ENCODE results near the gene RNF213.

DNA sequence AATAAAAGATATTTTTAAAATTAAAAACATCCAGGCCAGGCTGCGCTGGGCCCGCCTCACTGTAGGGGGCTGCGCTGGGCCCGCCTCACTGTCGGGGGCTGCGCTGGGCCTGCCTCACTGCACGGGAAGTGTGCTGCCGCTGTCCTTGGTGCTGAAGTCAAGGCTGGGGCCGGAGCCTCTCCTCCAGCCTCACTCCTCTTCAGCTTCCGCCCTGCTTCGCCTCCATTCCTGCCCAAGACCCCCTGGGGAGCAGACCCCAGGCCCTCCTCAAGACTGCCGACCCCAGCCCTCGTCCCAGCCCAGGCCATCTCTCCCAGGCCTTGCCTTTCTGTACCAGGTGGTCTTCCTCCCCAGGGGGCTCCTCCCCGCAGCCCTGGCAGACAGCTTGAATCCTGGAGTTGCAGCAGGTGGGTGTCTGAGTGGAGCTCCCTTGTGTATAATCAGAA lies 180.5 kb downstream of the RNF213 start:
- TF ChIP-seq, protein P1, sequence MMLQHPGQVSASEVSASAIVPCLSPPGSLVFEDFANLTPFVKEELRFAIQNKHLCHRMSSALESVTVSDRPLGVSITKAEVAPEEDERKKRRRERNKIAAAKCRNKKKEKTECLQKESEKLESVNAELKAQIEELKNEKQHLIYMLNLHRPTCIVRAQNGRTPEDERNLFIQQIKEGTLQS (IDR thresholded peaks at IDR 0.05) = no peak
- TF ChIP-seq, protein P2, sequence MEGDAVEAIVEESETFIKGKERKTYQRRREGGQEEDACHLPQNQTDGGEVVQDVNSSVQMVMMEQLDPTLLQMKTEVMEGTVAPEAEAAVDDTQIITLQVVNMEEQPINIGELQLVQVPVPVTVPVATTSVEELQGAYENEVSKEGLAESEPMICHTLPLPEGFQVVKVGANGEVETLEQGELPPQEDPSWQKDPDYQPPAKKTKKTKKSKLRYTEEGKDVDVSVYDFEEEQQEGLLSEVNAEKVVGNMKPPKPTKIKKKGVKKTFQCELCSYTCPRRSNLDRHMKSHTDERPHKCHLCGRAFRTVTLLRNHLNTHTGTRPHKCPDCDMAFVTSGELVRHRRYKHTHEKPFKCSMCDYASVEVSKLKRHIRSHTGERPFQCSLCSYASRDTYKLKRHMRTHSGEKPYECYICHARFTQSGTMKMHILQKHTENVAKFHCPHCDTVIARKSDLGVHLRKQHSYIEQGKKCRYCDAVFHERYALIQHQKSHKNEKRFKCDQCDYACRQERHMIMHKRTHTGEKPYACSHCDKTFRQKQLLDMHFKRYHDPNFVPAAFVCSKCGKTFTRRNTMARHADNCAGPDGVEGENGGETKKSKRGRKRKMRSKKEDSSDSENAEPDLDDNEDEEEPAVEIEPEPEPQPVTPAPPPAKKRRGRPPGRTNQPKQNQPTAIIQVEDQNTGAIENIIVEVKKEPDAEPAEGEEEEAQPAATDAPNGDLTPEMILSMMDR (IDR thresholded peaks at IDR 0.05; ENCODE audit: low read depth, low read length, missing input control) = no peak
- no peak for TF ChIP-seq JUND (IDR thresholded peaks at IDR 0.05)
- TF ChIP-seq EGR1 (IDR thresholded peaks at IDR 0.05; ENCODE audit: low read depth in 2 of 2) = no peak
- no peak for TF ChIP-seq RAD21 (IDR thresholded peaks at IDR 0.05)
- TF ChIP-seq TAF1 (conservative IDR thresholded peaks at IDR 0.05) = no peak
- TF ChIP-seq, protein P3, sequence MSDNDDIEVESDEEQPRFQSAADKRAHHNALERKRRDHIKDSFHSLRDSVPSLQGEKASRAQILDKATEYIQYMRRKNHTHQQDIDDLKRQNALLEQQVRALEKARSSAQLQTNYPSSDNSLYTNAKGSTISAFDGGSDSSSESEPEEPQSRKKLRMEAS (IDR thresholded peaks at IDR 0.05) = no peak
- no peak for TF ChIP-seq YY1 (IDR thresholded peaks at IDR 0.05)
- TF ChIP-seq, protein P4, sequence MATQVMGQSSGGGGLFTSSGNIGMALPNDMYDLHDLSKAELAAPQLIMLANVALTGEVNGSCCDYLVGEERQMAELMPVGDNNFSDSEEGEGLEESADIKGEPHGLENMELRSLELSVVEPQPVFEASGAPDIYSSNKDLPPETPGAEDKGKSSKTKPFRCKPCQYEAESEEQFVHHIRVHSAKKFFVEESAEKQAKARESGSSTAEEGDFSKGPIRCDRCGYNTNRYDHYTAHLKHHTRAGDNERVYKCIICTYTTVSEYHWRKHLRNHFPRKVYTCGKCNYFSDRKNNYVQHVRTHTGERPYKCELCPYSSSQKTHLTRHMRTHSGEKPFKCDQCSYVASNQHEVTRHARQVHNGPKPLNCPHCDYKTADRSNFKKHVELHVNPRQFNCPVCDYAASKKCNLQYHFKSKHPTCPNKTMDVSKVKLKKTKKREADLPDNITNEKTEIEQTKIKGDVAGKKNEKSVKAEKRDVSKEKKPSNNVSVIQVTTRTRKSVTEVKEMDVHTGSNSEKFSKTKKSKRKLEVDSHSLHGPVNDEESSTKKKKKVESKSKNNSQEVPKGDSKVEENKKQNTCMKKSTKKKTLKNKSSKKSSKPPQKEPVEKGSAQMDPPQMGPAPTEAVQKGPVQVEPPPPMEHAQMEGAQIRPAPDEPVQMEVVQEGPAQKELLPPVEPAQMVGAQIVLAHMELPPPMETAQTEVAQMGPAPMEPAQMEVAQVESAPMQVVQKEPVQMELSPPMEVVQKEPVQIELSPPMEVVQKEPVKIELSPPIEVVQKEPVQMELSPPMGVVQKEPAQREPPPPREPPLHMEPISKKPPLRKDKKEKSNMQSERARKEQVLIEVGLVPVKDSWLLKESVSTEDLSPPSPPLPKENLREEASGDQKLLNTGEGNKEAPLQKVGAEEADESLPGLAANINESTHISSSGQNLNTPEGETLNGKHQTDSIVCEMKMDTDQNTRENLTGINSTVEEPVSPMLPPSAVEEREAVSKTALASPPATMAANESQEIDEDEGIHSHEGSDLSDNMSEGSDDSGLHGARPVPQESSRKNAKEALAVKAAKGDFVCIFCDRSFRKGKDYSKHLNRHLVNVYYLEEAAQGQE (IDR thresholded peaks at IDR 0.05) = peak; percentile 98
- no peak for TF ChIP-seq SP1 (IDR thresholded peaks at IDR 0.05)
- TF ChIP-seq GABPA (IDR thresholded peaks at IDR 0.05 in 1 of 2, conservative IDR thresholded peaks at IDR 0.05 in 1 of 2) = no peak
- TF ChIP-seq NR2F2 (IDR thresholded peaks at IDR 0.05) = no peak
- no peak for TF ChIP-seq RXRA (IDR thresholded peaks at IDR 0.05)
- TF ChIP-seq, protein P5, sequence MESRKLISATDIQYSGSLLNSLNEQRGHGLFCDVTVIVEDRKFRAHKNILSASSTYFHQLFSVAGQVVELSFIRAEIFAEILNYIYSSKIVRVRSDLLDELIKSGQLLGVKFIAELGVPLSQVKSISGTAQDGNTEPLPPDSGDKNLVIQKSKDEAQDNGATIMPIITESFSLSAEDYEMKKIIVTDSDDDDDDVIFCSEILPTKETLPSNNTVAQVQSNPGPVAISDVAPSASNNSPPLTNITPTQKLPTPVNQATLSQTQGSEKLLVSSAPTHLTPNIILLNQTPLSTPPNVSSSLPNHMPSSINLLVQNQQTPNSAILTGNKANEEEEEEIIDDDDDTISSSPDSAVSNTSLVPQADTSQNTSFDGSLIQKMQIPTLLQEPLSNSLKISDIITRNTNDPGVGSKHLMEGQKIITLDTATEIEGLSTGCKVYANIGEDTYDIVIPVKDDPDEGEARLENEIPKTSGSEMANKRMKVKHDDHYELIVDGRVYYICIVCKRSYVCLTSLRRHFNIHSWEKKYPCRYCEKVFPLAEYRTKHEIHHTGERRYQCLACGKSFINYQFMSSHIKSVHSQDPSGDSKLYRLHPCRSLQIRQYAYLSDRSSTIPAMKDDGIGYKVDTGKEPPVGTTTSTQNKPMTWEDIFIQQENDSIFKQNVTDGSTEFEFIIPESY (IDR thresholded peaks at IDR 0.05) = no peak

All from liver (tissue), 3 donors.